WTC11 (cell line): ENCODE measurements around the gene TCTN3. TPM values are rescaled to one million over a fixed set of nuclear protein-coding genes. Genes with fewer than 3 reads are reported as not detected.

Experiments used
- ATAC-seq: fragments of 200-7000 bp; cut with Tn5 transposase; 2 replicates; pipeline ENCODE4 v1.10.0; 2021; ENCODE audit warnings: mild to moderate bottlenecking, moderate library complexity
- CTCF ChIA-PET: fragments of 300-600 bp; sonication (Branson Sonifier 250); formaldehyde crosslinking; loops from one replicate; lab custom pipeline; 2021; ENCODE audit warnings: antibody characterized with exemption; lab: Charles Lee
- POLR2A ChIA-PET: fragments of 350-600 bp; sonication (Branson Sonifier 250); formaldehyde crosslinking; loops from one replicate; lab custom pipeline; 2021; ENCODE audit warnings: antibody characterized with exemption; lab: Charles Lee
- DNase-seq: peaks from one replicate; pipeline ENCODE4 v3.0.0; 2021; ENCODE audit warnings: low spot score
- H3K27ac Mint-ChIP-seq: 2 replicates; pipeline ENCODE4 v1.8.0; 2021; ENCODE audit warnings: mixed read lengths
- H3K27me3 Mint-ChIP-seq: 2 replicates; pipeline ENCODE4 v1.8.0; 2021; ENCODE audit warnings: low read depth, mild to moderate bottlenecking, moderate library complexity, mixed read lengths
- H3K36me3 Mint-ChIP-seq: 2 replicates; pipeline ENCODE4 v1.8.0; 2021; ENCODE audit warnings: mixed read lengths
- H3K4me1 Mint-ChIP-seq: 2 replicates; pipeline ENCODE4 v1.8.0; 2022; ENCODE audit warnings: mixed read lengths
- H3K4me3 Mint-ChIP-seq: 2 replicates; pipeline ENCODE4 v1.8.0; 2021; ENCODE audit warnings: mild to moderate bottlenecking, moderate library complexity, mixed read lengths
- H3K9me3 Mint-ChIP-seq: 2 replicates; pipeline ENCODE4 v1.8.0; 2021; ENCODE audit warnings: mixed read lengths
- ATF1 ChIP-seq: sonication (generic); formaldehyde crosslinking; IDR thresholded peaks from 2 replicates; pipeline ENCODE4 v1.8.1; 2023; ENCODE audit warnings: mild to moderate bottlenecking, moderate library complexity, missing genetic modification reagents
- CDX4 ChIP-seq: fragments of 250-450 bp; sonication (Bioruptor Pico); IDR thresholded peaks from 2 replicates; pipeline ENCODE4 v1.9.0; 2021; ENCODE audit warnings: moderate library complexity, mild to moderate bottlenecking, inconsistent platforms, borderline replicate concordance
- FOXJ3 ChIP-seq: sonication (generic); formaldehyde crosslinking; IDR thresholded peaks from 2 replicates; pipeline ENCODE4 v1.9.0; 2021; ENCODE audit warnings: missing genetic modification reagents, mild to moderate bottlenecking, borderline replicate concordance
- GTF2I ChIP-seq: fragments of 250-450 bp; sonication (Bioruptor Pico); conservative IDR thresholded peaks from 2 replicates; pipeline ENCODE4 v1.4.0; 2021; ENCODE audit warnings: mild to moderate bottlenecking
- IRF2 ChIP-seq: sonication (generic); formaldehyde crosslinking; IDR thresholded peaks from 2 replicates; pipeline ENCODE4 v1.8.0; 2022; ENCODE audit warnings: low read depth, missing genetic modification reagents, borderline replicate concordance
- MAX ChIP-seq: sonication (generic); formaldehyde crosslinking; IDR thresholded peaks from 2 replicates; pipeline ENCODE4 v1.8.0; 2022; ENCODE audit warnings: mild to moderate bottlenecking, missing genetic modification reagents
- MYBL2 ChIP-seq: sonication (generic); formaldehyde crosslinking; IDR thresholded peaks from 2 replicates; pipeline ENCODE4 v1.8.1; 2023; ENCODE audit warnings: mild to moderate bottlenecking, moderate library complexity, missing genetic modification reagents
- NFATC4 ChIP-seq: fragments of 250-450 bp; sonication (Bioruptor Pico); IDR thresholded peaks from 2 replicates; pipeline ENCODE4 v1.9.0; 2021; ENCODE audit warnings: mild to moderate bottlenecking
- NFYB ChIP-seq: sonication (generic); formaldehyde crosslinking; conservative IDR thresholded peaks from 2 replicates; pipeline ENCODE4 v1.8.0; 2022; ENCODE audit warnings: low read depth, missing genetic modification reagents
- RORB ChIP-seq: fragments of 250-450 bp; sonication (Bioruptor Pico); IDR thresholded peaks from 2 replicates; pipeline ENCODE4 v1.9.0; 2021; ENCODE audit warnings: mild to moderate bottlenecking
- TEAD4 ChIP-seq: sonication (generic); formaldehyde crosslinking; IDR thresholded peaks from 2 replicates; pipeline ENCODE4 v1.8.0; 2022; ENCODE audit warnings: mild to moderate bottlenecking, missing genetic modification reagents
- ZBTB21 ChIP-seq: sonication (generic); formaldehyde crosslinking; IDR thresholded peaks from 2 replicates; pipeline ENCODE4 v1.8.1; 2023; ENCODE audit warnings: mild to moderate bottlenecking, missing genetic modification reagents, borderline replicate concordance
- ZNF232 ChIP-seq: sonication (generic); formaldehyde crosslinking; IDR thresholded peaks from 2 replicates; pipeline ENCODE4 v1.8.0; 2022; ENCODE audit warnings: mild to moderate bottlenecking, missing genetic modification reagents
- ZNF416 ChIP-seq: fragments of 250-450 bp; sonication (Bioruptor Pico); IDR thresholded peaks from 2 replicates; pipeline ENCODE4 v1.9.0; 2021; ENCODE audit warnings: mild to moderate bottlenecking, inconsistent platforms
- ZNF423 ChIP-seq: fragments of 250-450 bp; sonication (Bioruptor Pico); IDR thresholded peaks from 2 replicates; pipeline ENCODE4 v2.1.2; 2022; ENCODE audit warnings: mild to moderate bottlenecking, moderate library complexity
- ZNF671 ChIP-seq: fragments of 250-450 bp; sonication (Bioruptor Pico); IDR thresholded peaks from 2 replicates; pipeline ENCODE4 v1.8.0; 2021; ENCODE audit warnings: mild to moderate bottlenecking
- total RNA-seq: library from RNA; stranded (reverse); gene quantifications from 3 replicates; pipeline ENCODE4 v1.2.3, GENCODE V29; 2021
- TF ChIP-seq, protein P1 (sequence below): fragments of 250-450 bp; sonication (Bioruptor Pico); IDR thresholded peaks from 2 replicates; pipeline ENCODE4 v1.9.0; 2021; ENCODE audit warnings: mild to moderate bottlenecking
- TF ChIP-seq, protein P2 (sequence below): sonication (generic); formaldehyde crosslinking; IDR thresholded peaks from 2 replicates; pipeline ENCODE4 v1.8.1; 2023; ENCODE audit warnings: mild to moderate bottlenecking, missing genetic modification reagents, moderate library complexity
- TF ChIP-seq, protein P3 (sequence below): sonication (generic); formaldehyde crosslinking; IDR thresholded peaks from 2 replicates; pipeline ENCODE4 v1.8.0; 2022; ENCODE audit warnings: mild to moderate bottlenecking, missing genetic modification reagents
- TF ChIP-seq, protein P4 (sequence below): sonication (generic); formaldehyde crosslinking; IDR thresholded peaks from 2 replicates; pipeline ENCODE4 v1.8.1; 2022; ENCODE audit warnings: mild to moderate bottlenecking, missing genetic modification reagents, moderate library complexity, borderline replicate concordance

Gene TCTN3
- total RNA-seq, 1 experiment from 2014 or later, result 26.4 TPM

- TF ChIP-seq, protein P1, sequence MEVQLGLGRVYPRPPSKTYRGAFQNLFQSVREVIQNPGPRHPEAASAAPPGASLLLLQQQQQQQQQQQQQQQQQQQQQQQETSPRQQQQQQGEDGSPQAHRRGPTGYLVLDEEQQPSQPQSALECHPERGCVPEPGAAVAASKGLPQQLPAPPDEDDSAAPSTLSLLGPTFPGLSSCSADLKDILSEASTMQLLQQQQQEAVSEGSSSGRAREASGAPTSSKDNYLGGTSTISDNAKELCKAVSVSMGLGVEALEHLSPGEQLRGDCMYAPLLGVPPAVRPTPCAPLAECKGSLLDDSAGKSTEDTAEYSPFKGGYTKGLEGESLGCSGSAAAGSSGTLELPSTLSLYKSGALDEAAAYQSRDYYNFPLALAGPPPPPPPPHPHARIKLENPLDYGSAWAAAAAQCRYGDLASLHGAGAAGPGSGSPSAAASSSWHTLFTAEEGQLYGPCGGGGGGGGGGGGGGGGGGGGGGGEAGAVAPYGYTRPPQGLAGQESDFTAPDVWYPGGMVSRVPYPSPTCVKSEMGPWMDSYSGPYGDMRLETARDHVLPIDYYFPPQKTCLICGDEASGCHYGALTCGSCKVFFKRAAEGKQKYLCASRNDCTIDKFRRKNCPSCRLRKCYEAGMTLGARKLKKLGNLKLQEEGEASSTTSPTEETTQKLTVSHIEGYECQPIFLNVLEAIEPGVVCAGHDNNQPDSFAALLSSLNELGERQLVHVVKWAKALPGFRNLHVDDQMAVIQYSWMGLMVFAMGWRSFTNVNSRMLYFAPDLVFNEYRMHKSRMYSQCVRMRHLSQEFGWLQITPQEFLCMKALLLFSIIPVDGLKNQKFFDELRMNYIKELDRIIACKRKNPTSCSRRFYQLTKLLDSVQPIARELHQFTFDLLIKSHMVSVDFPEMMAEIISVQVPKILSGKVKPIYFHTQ, result no peak
- TF ChIP-seq FOXJ3 (CRISPR knock-in tag), result no peak
- no peak for TF ChIP-seq CDX4 (CRISPR knock-in tag)
- TF ChIP-seq MAX (CRISPR knock-in tag), result no peak
Observed at GRCh38 chr10:95663496-95663895, 30.2 kb downstream of the TCTN3 start (continued).

GRCh38 chr10:95661818-95662217, 31.9 kb downstream of the TCTN3 start:
- DNase-seq (no peak), ATAC-seq (no peak)
- Mint-ChIP-seq H3K4me1 (no peaks in the 10 kb centered on the region), H3K36me3 (0 out of 2 replicates have a peak, but pooled peaks cover 6% of the 10 kb centered on the region), H3K9me3 (no peaks in the 10 kb centered on the region), H3K4me3 (no peak overlapping the region), H3K27ac (peak overlapping the region; percentile 79), H3K27me3 (peaks cover 3% of the 10 kb centered on the region)
- no peak for TF ChIP-seq ZNF423 (CRISPR knock-in tag)
- TF ChIP-seq TEAD4 (CRISPR knock-in tag), result no peak
- TF ChIP-seq ZBTB21 (CRISPR knock-in tag), result no peak
- no peak for TF ChIP-seq ZNF232 (CRISPR knock-in tag)
- no peak for TF ChIP-seq NFATC4 (CRISPR knock-in tag)
- TF ChIP-seq RORB (CRISPR knock-in tag), result no peak
- no peak for TF ChIP-seq NFYB (CRISPR knock-in tag)
- TF ChIP-seq, protein P2, sequence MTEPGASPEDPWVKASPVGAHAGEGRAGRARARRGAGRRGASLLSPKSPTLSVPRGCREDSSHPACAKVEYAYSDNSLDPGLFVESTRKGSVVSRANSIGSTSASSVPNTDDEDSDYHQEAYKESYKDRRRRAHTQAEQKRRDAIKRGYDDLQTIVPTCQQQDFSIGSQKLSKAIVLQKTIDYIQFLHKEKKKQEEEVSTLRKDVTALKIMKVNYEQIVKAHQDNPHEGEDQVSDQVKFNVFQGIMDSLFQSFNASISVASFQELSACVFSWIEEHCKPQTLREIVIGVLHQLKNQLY, result no peak
- no peak for TF ChIP-seq ZNF671
- no peak for TF ChIP-seq MYBL2
- no peak for TF ChIP-seq FOXJ3 (CRISPR knock-in tag)
- TF ChIP-seq, protein P3, sequence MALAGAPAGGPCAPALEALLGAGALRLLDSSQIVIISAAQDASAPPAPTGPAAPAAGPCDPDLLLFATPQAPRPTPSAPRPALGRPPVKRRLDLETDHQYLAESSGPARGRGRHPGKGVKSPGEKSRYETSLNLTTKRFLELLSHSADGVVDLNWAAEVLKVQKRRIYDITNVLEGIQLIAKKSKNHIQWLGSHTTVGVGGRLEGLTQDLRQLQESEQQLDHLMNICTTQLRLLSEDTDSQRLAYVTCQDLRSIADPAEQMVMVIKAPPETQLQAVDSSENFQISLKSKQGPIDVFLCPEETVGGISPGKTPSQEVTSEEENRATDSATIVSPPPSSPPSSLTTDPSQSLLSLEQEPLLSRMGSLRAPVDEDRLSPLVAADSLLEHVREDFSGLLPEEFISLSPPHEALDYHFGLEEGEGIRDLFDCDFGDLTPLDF (CRISPR knock-in tag), result no peak
- TF ChIP-seq CDX4 (CRISPR knock-in tag), result no peak
- TF ChIP-seq IRF2 (CRISPR knock-in tag), result no peak
- no peak for TF ChIP-seq ATF1 (CRISPR knock-in tag)
- no peak for TF ChIP-seq ZNF416
- TF ChIP-seq GTF2I (CRISPR knock-in tag), result no peak
- TF ChIP-seq, protein P4, sequence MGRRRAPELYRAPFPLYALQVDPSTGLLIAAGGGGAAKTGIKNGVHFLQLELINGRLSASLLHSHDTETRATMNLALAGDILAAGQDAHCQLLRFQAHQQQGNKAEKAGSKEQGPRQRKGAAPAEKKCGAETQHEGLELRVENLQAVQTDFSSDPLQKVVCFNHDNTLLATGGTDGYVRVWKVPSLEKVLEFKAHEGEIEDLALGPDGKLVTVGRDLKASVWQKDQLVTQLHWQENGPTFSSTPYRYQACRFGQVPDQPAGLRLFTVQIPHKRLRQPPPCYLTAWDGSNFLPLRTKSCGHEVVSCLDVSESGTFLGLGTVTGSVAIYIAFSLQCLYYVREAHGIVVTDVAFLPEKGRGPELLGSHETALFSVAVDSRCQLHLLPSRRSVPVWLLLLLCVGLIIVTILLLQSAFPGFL, result no peak
- ChIA-PET POLR2A (no interaction called here), CTCF (interaction anchor here (1.3 to 2.2 kb wide), 2 partner anchors 32 kb away, joined by 3 to 14 read pairs; partner anchors contain the start of gene TCTN3)
